CD14-positive monocyte (primary cell): ENCODE measurements around the gene NCK1. TPM values are rescaled to one million over a fixed set of nuclear protein-coding genes. Genes with fewer than 3 reads are reported as not detected.

Source experiments
- DNase-seq, 3 donors: peaks; one replicate each; pipeline ENCODE4 v3.0.0-alpha.2; 2011 to 2022
- H2AFZ ChIP-seq: 2 replicates; pipeline ENCODE4 v1.6.0; 2012; ENCODE audit warnings: mild to moderate bottlenecking, low read depth, low read length, inconsistent platforms; ENCODE audit not compliant: insufficient read depth, poor library complexity, severe bottlenecking
- H3K27ac ChIP-seq, 2 donors: 1 replicate in 1 of 2; 2 replicates in 1 of 2; pipeline ENCODE4 v1.5.1; 2012 to 2013; ENCODE audit warnings: low read length in 2 of 2, control low read depth in 1 of 2, inconsistent platforms in 1 of 2, low read depth in 1 of 2, mild to moderate bottlenecking in 1 of 2
- H3K27me3 ChIP-seq, 2 donors: one replicate each; pipeline versions ENCODE4 v1.6.0 to v1.6.1; 2011 to 2013; ENCODE audit warnings: low read length in 2 of 2; ENCODE audit not compliant: control insufficient read depth in 2 of 2, insufficient read depth in 2 of 2
- H3K36me3 ChIP-seq, 2 donors: replicated peaks in 1 of 2; 1 replicate in 1 of 2; 2 replicates in 1 of 2; pipeline versions ENCODE4 v1.5.1 to v1.6.1; 2012 to 2013; ENCODE audit warnings: low read length in 2 of 2, control low read depth in 1 of 2, inconsistent platforms in 1 of 2, mild to moderate bottlenecking in 1 of 2; ENCODE audit not compliant: insufficient read depth in 2 of 2, control insufficient read depth in 1 of 2
- H3K4me1 ChIP-seq, 2 donors: 1 replicate in 1 of 2; 2 replicates in 1 of 2; pipeline versions ENCODE4 v1.5.1 to v1.6.1; 2012 to 2013; ENCODE audit warnings: low read length in 2 of 2, control low read depth in 1 of 2, inconsistent platforms in 1 of 2, mild to moderate bottlenecking in 1 of 2, moderate library complexity in 1 of 2; ENCODE audit not compliant: insufficient read depth in 2 of 2, control insufficient read depth in 1 of 2
- H3K4me2 ChIP-seq: replicated peaks from 2 replicates; pipeline ENCODE3; 2012; ENCODE audit warnings: low read length, moderate library complexity, mild to moderate bottlenecking; ENCODE audit not compliant: poor library complexity, severe bottlenecking; ENCODE audit errors: extremely low read depth
- H3K4me3 ChIP-seq, 3 experiments: fragments of 200-600 bp in 1 of 3; sonication (generic) in 1 of 3; replicated peaks in 1 of 3; 1 replicate in 2 of 3; 2 replicates in 1 of 3; pipeline ENCODE4 v1.5.1; 2011 to 2013; ENCODE audit warnings: low read length in 3 of 3, mild to moderate bottlenecking in 3 of 3, control low read depth in 2 of 3, low read depth in 2 of 3, inconsistent platforms in 1 of 3, moderate library complexity in 1 of 3
- H3K79me2 ChIP-seq: 2 replicates; pipeline ENCODE4 v1.6.0; 2012; ENCODE audit warnings: mild to moderate bottlenecking, control low read depth, inconsistent platforms, low read length, moderate library complexity; ENCODE audit not compliant: insufficient read depth
- H3K9ac ChIP-seq: 2 replicates; pipeline ENCODE4 v1.6.0; 2017; ENCODE audit warnings: low read length, mild to moderate bottlenecking; ENCODE audit not compliant: insufficient read depth, poor library complexity, severe bottlenecking
- H3K9me3 ChIP-seq, 2 donors: replicated peaks in 1 of 2; 1 replicate in 1 of 2; 2 replicates in 1 of 2; pipeline versions ENCODE4 v1.5.1 to v1.6.1; 2012 to 2013; ENCODE audit warnings: low read length in 2 of 2, control low read depth in 1 of 2; ENCODE audit not compliant: control insufficient read depth in 1 of 2, insufficient read depth in 1 of 2
- H4K20me1 ChIP-seq: 2 replicates; pipeline ENCODE4 v1.6.0; 2012; ENCODE audit warnings: mild to moderate bottlenecking, low read length, control low read depth, moderate library complexity; ENCODE audit not compliant: insufficient read depth
- H3K27ac Mint-ChIP-seq, 7 donors: one replicate each; pipeline ENCODE4 v1.8.0; 2020; ENCODE audit warnings: mild to moderate bottlenecking in 7 of 7, mixed read lengths in 7 of 7, moderate library complexity in 6 of 7, inconsistent platforms in 2 of 7
- H3K27me3 Mint-ChIP-seq, 3 donors: one replicate each; pipeline ENCODE4 v1.8.0; 2021 to 2022; ENCODE audit warnings: low read depth in 3 of 3, mild to moderate bottlenecking in 3 of 3, mixed read lengths in 3 of 3, moderate library complexity in 3 of 3, inconsistent platforms in 1 of 3
- H3K36me3 Mint-ChIP-seq, 2 donors: one replicate each; pipeline ENCODE4 v1.8.0; 2020; ENCODE audit warnings: mixed read lengths in 2 of 2, inconsistent platforms in 1 of 2, mild to moderate bottlenecking in 1 of 2
- H3K4me1 Mint-ChIP-seq: one replicate; pipeline ENCODE4 v1.8.0; 2020; ENCODE audit warnings: mild to moderate bottlenecking, mixed read lengths
- H3K4me3 Mint-ChIP-seq, 2 donors: one replicate each; pipeline ENCODE4 v1.8.0; 2020; ENCODE audit warnings: mild to moderate bottlenecking in 2 of 2, mixed read lengths in 2 of 2, moderate library complexity in 1 of 2
- H3K9me3 Mint-ChIP-seq, 7 donors: one replicate each; pipeline ENCODE4 v1.8.0; 2020 to 2022; ENCODE audit warnings: mixed read lengths in 7 of 7, mild to moderate bottlenecking in 6 of 7, moderate library complexity in 6 of 7, inconsistent platforms in 2 of 7
- CTCF ChIP-seq: fragments of 200-600 bp; IDR thresholded peaks from one replicate; pipeline ENCODE4 v1.8.0; 2022; ENCODE audit warnings: antibody characterized with exemption, mild to moderate bottlenecking
- WGBS: methylation state at CpG from one replicate; pipeline ENCODE4 v1.1.5; 2013; ENCODE audit warnings: missing lambda C conversion rate; ENCODE audit not compliant: insufficient coverage; 5-methylcytosine and 5-hydroxymethylcytosine counted together
- intact Hi-C, 2 donors: fragments of 100-400 bp; cut with micrococcal nuclease; formaldehyde crosslinking; loops; one replicate each; pipeline versions ENCODE4 v1.15.0 to v1.15.1; 2023
- polyA minus RNA-seq: library from RNA; depleted of rRNA, polyadenylated mRNA; stranded (reverse); fragments of >200 nt; gene quantifications from 2 replicates; pipeline ENCODE4 v1.2.3, GENCODE V29; 2012
- polyA plus RNA-seq, 3 donors: library from polyadenylated mRNA; depleted of rRNA in 1 of 3; unstranded in 2 of 3; stranded (reverse) in 1 of 3; fragments of 300-500 nt in 2 of 3; fragments of >200 nt in 1 of 3; fragmentation: Illumina TruSeq in 2 of 3; gene quantifications; 1 replicate in 2 of 3; 2 replicates in 1 of 3; pipeline ENCODE4 v1.2.3, GENCODE V29; 2012 to 2021
- total RNA-seq, 12 experiments: library from RNA in 1 of 12; stranded (reverse) in 1 of 12; fragments of 120-200 nt in 1 of 12; gene quantifications; one replicate each; pipeline ENCODE4 v1.2.4 and lab custom pipeline; 2013 to 2026; ENCODE audit warnings: mixed read lengths in 6 of 12, inconsistent platforms in 1 of 12

The NCK1 gene
- total RNA-seq (2013), result 42.9 TPM
- polyA plus RNA-seq (10 to 100 TPM; 20.4 to 28.8 (median 22.8) TPM), polyA minus RNA-seq (9.8 and 12.4 TPM in 2 replicates), total RNA-seq (lab: John Stamatoyannopoulos, UW) (12.8 to 38.1 (median 27.1) reads per million in 11 experiments)

- Histone ChIP-seq H2AFZ (peak within 1 kb of the TSS; percentile 96), H3K4me3 (peak within 1 kb of the TSS; percentile 78 to 97 (median 88)), H3K27me3 (no peaks in the 10 kb centered on the region), H3K36me3 (no peaks in the 10 kb centered on the region), H3K9me3 (no peaks in the 10 kb centered on the region), H3K9ac (peak within 1 kb of the TSS; percentile 94), H3K79me2 (peaks cover 68% of the 10 kb centered on the region), H3K4me2 (peak within 1 kb of the TSS; percentile 94), H3K4me1 (peaks cover 38 to 56% of the 10 kb centered on the region in 2 donors), H4K20me1 (peaks cover 29% of the 10 kb centered on the region), H3K27ac (peak within 1 kb of the TSS; percentile 87 to 96)
- Mint-ChIP-seq H3K4me1 (peaks cover 63% of the 10 kb centered on the region), H3K36me3 (peaks cover 4 to 7% of the 10 kb centered on the region in 2 donors), H3K9me3 (peaks cover 0 to 3% (median 0%) of the 10 kb centered on the region in 7 donors), H3K27ac (peak within 1 kb of the TSS; percentile 93 to 97 (median 95)), H3K27me3 (peaks cover 0 to 2% (median 0%) of the 10 kb centered on the region in 3 donors), H3K4me3 (peak within 1 kb of the TSS; percentile 89 to 96)
- intact Hi-C loops, result loop anchor here (10.0 kb wide), 2 partner anchors 107 to 667 kb away; partner anchors contain the start of genes MSL2 (in 1 of the 2) and STAG1 (in 1 of the 2)
- no peak for TF ChIP-seq CTCF
- DNase-seq, result peak; percentile 92 to 94 (median 93)
- WGBS, result 0% methylated on average over 62 of the region's 67 CpGs
Measured at GRCh38 chr3:136861890-136862616, at the start of gene NCK1. TSS of gene NCK1 (plus strand) at chr3:136862208. CDS start at chr3:136928002, 65,794 bp downstream.

GRCh38 chr3:136817448-136817847, 44.6 kb upstream of the NCK1 start:
- Histone ChIP-seq H3K36me3 (no peaks in the 10 kb centered on the region), H2AFZ (no peak overlapping the region), H3K27me3 (peaks cover 33 to 42% of the 10 kb centered on the region in 2 donors), H3K4me2 (no peak overlapping the region), H3K4me1 (peaks cover 20 to 21% of the 10 kb centered on the region in 2 donors), H3K9ac (no peak overlapping the region), H4K20me1 (no peaks in the 10 kb centered on the region), H3K9me3 (no peaks in the 10 kb centered on the region), H3K79me2 (no peaks in the 10 kb centered on the region), H3K27ac (no peak overlapping the region), H3K4me3 (no peak overlapping the region)
- Mint-ChIP-seq H3K4me3 (peak overlapping the region in 1 of 2 donors; percentile 46), H3K36me3 (peaks cover 3 to 6% of the 10 kb centered on the region in 2 donors), H3K27ac (no peak overlapping the region), H3K9me3 (peaks cover 0 to 23% (median 11%) of the 10 kb centered on the region in 7 donors), H3K27me3 (peaks cover 38 to 59% (median 40%) of the 10 kb centered on the region in 3 donors), H3K4me1 (peaks cover 19% of the 10 kb centered on the region)
- no peak for DNase-seq
- intact Hi-C loops, result no loop called here
- TF ChIP-seq CTCF, result no peak
- no CpG with 5 or more reads among the region's 1 CpG for WGBS
